Brain pericyte (primary cell): ENCODE results near the gene TMEM235.

ENCODE experiments used
- DNase-seq: peaks from one replicate; pipeline ENCODE4 v3.0.0-alpha.2; 2012; ENCODE audit warnings: low read depth, low spot score

Gene TMEM235

GRCh38 chr17:78230996-78231935 is at the start of gene TMEM235:
TMEM235 (plus strand) TSS chr17:78231631; CDS start chr17:78232024, 393 bp downstream.
- DNase-seq, result no peak

- DNase-seq, result no peak
Observed at GRCh38 chr17:78182504-78182903, 48.9 kb upstream of the TMEM235 start.

GRCh38 chr17:78183916-78184315 is 47.5 kb upstream of the TMEM235 start:
- no peak for DNase-seq

- no peak for DNase-seq
Observed at GRCh38 chr17:78184351-78184750, 47.1 kb upstream of the TMEM235 start.

- no peak for DNase-seq
Observed at GRCh38 chr17:78184868-78185267, 46.6 kb upstream of the TMEM235 start.

- DNase-seq, result no peak
Observed at GRCh38 chr17:78185981-78186691, 45.3 kb upstream of the TMEM235 start.

- DNase-seq, result peak; percentile 94
Observed at GRCh38 chr17:78186692-78187595, 44.5 kb upstream of the TMEM235 start, which contains the start of the genes AFMID and TK1. AFMID (plus strand) TSS chr17:78187362; CDS start chr17:78187371, 9 bp downstream. TK1 (minus strand) TSS chr17:78187052; CDS start chr17:78186994, 58 bp downstream.

- no peak for DNase-seq
Observed at GRCh38 chr17:78196716-78197115, 34.7 kb upstream of the TMEM235 start.

- DNase-seq, result no peak
Observed at GRCh38 chr17:78197147-78197832, 34.1 kb upstream of the TMEM235 start.

- DNase-seq, result no peak
Observed at GRCh38 chr17:78200451-78200850, 31.0 kb upstream of the TMEM235 start.

GRCh38 chr17:78202666-78203065 is 28.8 kb upstream of the TMEM235 start:
- DNase-seq, result no peak

GRCh38 chr17:78204387-78205123 is 26.9 kb upstream of the TMEM235 start:
- no peak for DNase-seq

- DNase-seq, result no peak
Observed at GRCh38 chr17:78205124-78205775, 26.2 kb upstream of the TMEM235 start.

- no peak for DNase-seq
Observed at GRCh38 chr17:78206298-78206697, 25.1 kb upstream of the TMEM235 start.

GRCh38 chr17:78208486-78208885 is 22.9 kb upstream of the TMEM235 start:
- DNase-seq, result no peak

GRCh38 chr17:78210111-78210510 is 21.3 kb upstream of the TMEM235 start:
- DNase-seq, result no peak

- no peak for DNase-seq
Observed at GRCh38 chr17:78211032-78211431, 20.4 kb upstream of the TMEM235 start.

GRCh38 chr17:78214016-78214705 is 17.3 kb upstream of the TMEM235 start, which contains the start of gene BIRC5:
BIRC5 (plus strand) TSS chr17:78214253; CDS start chr17:78214317, 64 bp downstream.
- no peak for DNase-seq

GRCh38 chr17:78214706-78215061 is 16.7 kb upstream of the TMEM235 start:
- DNase-seq, result no peak
